GM12874 (cell line): Measurements from ENCODE around the gene SUSD1.

Source experiments
- CTCF ChIP-seq: IDR thresholded peaks from 2 replicates; pipeline ENCODE4 v1.5.1; 2011; ENCODE audit warnings: low read depth, mild to moderate bottlenecking, control low read depth, low read length, moderate library complexity; ENCODE audit not compliant: insufficient read depth

The SUSD1 gene

GRCh38 chr9:112091810-112092209, 83.3 kb downstream of the SUSD1 start:
- TF ChIP-seq CTCF, result peak; percentile 46

GRCh38 chr9:112087506-112087905, 87.6 kb downstream of the SUSD1 start:
- TF ChIP-seq CTCF, result no peak

- no peak for TF ChIP-seq CTCF
Measured at GRCh38 chr9:112086627-112087026, 88.5 kb downstream of the SUSD1 start.

GRCh38 chr9:112084907-112085306, 90.2 kb downstream of the SUSD1 start:
- TF ChIP-seq CTCF, result no peak

GRCh38 chr9:112084334-112084733, 90.8 kb downstream of the SUSD1 start:
- TF ChIP-seq CTCF, result no peak

GRCh38 chr9:112081918-112082729, 93.0 kb downstream of the SUSD1 start:
- no peak for TF ChIP-seq CTCF

- TF ChIP-seq CTCF, result no peak
Measured at GRCh38 chr9:112080831-112081542, 94.1 kb downstream of the SUSD1 start.
